ENCODE measurements around the gene GLP2R. TPM values are rescaled to one million over a fixed set of nuclear protein-coding genes. Genes with fewer than 3 reads are reported as not detected.
A peak's percentile ranks its signal among the peaks of the same experiment; 100 is the strongest.

The GLP2R gene
- total and polyA plus RNA-seq, 2 experiments from 2014 or later = not detected

- no peaks in the 10 kb centered on the region for H3F3A ChIP-seq (ENCODE audit: insufficient read depth)
- WGBS, 2 experiments (ENCODE audit: low coverage in 1 of 2, low lambda C conversion rate in 2 of 2, missing lambda C conversion rate in 2 of 2) = 17 to 20% methylated on average over 11 of the region's 11 CpGs
- H4K20me1 ChIP-seq (ENCODE audit: insufficient read depth) = no peaks in the 10 kb centered on the region
- peak overlapping the region; percentile 27; the same call in 1 of the 2 replicates for H2AFZ ChIP-seq
- H3K4me1 ChIP-seq (ENCODE audit: insufficient read depth) = peaks cover 36% of the 10 kb centered on the region
- no peak overlapping the region for H3K4me3 ChIP-seq
- no peaks in the 10 kb centered on the region for H3K36me3 ChIP-seq (ENCODE audit: low read depth)
- peak overlapping the region; percentile 59 for H3K27ac ChIP-seq
- in situ Hi-C loops (cut with MboI) = no loop called here
- no peak overlapping the region for H3K9ac ChIP-seq
- no peaks in the 10 kb centered on the region for H3K9me2 ChIP-seq (ENCODE audit: insufficient read depth)
- TF ChIP-seq EZH2 (IDR thresholded peaks at IDR 0.05; ENCODE audit: insufficient read depth, poor library complexity, severe bottlenecking) (no peak), EZH2phosphoT487 (IDR thresholded peaks at IDR 0.05; ENCODE audit: insufficient read depth, low read depth) (no peak)
- peak; percentile 86 for DNase-seq
- H3K27me3 ChIP-seq (replicated peaks; ENCODE audit: insufficient read depth) = no peaks in the 10 kb centered on the region
- H3K79me2 ChIP-seq (ENCODE audit: insufficient read depth) = no peaks in the 10 kb centered on the region
- no peaks in the 10 kb centered on the region for H3K9me3 ChIP-seq (ENCODE audit: low read depth)
- H3K4me2 ChIP-seq (ENCODE audit: unreplicated experiment) = peak overlapping the region; percentile 38
These were observed 12.1 kb downstream of the GLP2R start for GRCh38 chr17:9837551-9838471.

GRCh38 chr17:9839433-9839832 is 13.7 kb downstream of the GLP2R start:
- no peaks in the 10 kb centered on the region for H4K20me1 ChIP-seq (ENCODE audit: insufficient read depth)
- H3K4me3 ChIP-seq = no peak overlapping the region
- H3K9ac ChIP-seq = no peak overlapping the region
- WGBS, 2 experiments (ENCODE audit: low coverage in 1 of 2, low lambda C conversion rate in 2 of 2, missing lambda C conversion rate in 2 of 2) = 65 to 75% methylated on average over 4 of the region's 4 CpGs
- H3F3A ChIP-seq (ENCODE audit: insufficient read depth) = no peaks in the 10 kb centered on the region
- H3K9me2 ChIP-seq (ENCODE audit: insufficient read depth) = no peaks in the 10 kb centered on the region
- H2AFZ ChIP-seq = no peak overlapping the region
- peaks cover 36% of the 10 kb centered on the region for H3K4me1 ChIP-seq (ENCODE audit: insufficient read depth)
- no peaks in the 10 kb centered on the region for H3K79me2 ChIP-seq (ENCODE audit: insufficient read depth)
- no peaks in the 10 kb centered on the region for H3K27me3 ChIP-seq (replicated peaks; ENCODE audit: insufficient read depth)
- H3K27ac ChIP-seq = no peak overlapping the region
- peak; percentile 12 for DNase-seq
- no peaks in the 10 kb centered on the region for H3K9me3 ChIP-seq (ENCODE audit: low read depth)
- no peaks in the 10 kb centered on the region for H3K36me3 ChIP-seq (ENCODE audit: low read depth)
- in situ Hi-C loops (cut with MboI) = no loop called here
- H3K4me2 ChIP-seq (ENCODE audit: unreplicated experiment) = no peak overlapping the region
- TF ChIP-seq EZH2 (IDR thresholded peaks at IDR 0.05; ENCODE audit: insufficient read depth, poor library complexity, severe bottlenecking) = no peak
- no peak for TF ChIP-seq EZH2phosphoT487 (IDR thresholded peaks at IDR 0.05; ENCODE audit: insufficient read depth, low read depth)

GRCh38 chr17:9842057-9842758 is 16.5 kb downstream of the GLP2R start:
- Histone ChIP-seq H3K4me2 (ENCODE audit: unreplicated experiment) (peak overlapping the region; percentile 38), H3K9ac (peak overlapping the region; percentile 38; the same call in 1 of the 2 replicates), H2AFZ (peak overlapping the region; percentile 86), H3K27me3 (replicated peaks; ENCODE audit: insufficient read depth) (no peaks in the 10 kb centered on the region), H3K4me3 (no peak overlapping the region), H3K9me3 (ENCODE audit: low read depth) (no peaks in the 10 kb centered on the region), H3K36me3 (ENCODE audit: low read depth) (no peaks in the 10 kb centered on the region), H3K4me1 (ENCODE audit: insufficient read depth) (peaks cover 23% of the 10 kb centered on the region), H4K20me1 (ENCODE audit: insufficient read depth) (no peaks in the 10 kb centered on the region), H3K9me2 (ENCODE audit: insufficient read depth) (no peaks in the 10 kb centered on the region), H3K27ac (peak overlapping the region; percentile 50), H3K79me2 (ENCODE audit: insufficient read depth) (no peaks in the 10 kb centered on the region), H3F3A (ENCODE audit: insufficient read depth) (no peaks in the 10 kb centered on the region)
- peak; percentile 62 for DNase-seq
- TF ChIP-seq EZH2phosphoT487 (IDR thresholded peaks at IDR 0.05; ENCODE audit: insufficient read depth, low read depth) (no peak), EZH2 (IDR thresholded peaks at IDR 0.05; ENCODE audit: insufficient read depth, poor library complexity, severe bottlenecking) (no peak)
- in situ Hi-C loops (cut with MboI) = no loop called here
- WGBS, 2 experiments (ENCODE audit: low coverage in 1 of 2, low lambda C conversion rate in 2 of 2, missing lambda C conversion rate in 2 of 2) = 12 to 15% methylated on average over 13 to 14 of the region's 14 CpGs

GRCh38 chr17:9843152-9844010 is 17.7 kb downstream of the GLP2R start:
- H3K27ac ChIP-seq = no peak overlapping the region
- in situ Hi-C loops (cut with MboI) = no loop called here
- peak; percentile 47 for DNase-seq

More at GRCh38 chr17:9843152-9844010, 17.7 kb downstream of the GLP2R start:
- no peaks in the 10 kb centered on the region for H3F3A ChIP-seq (ENCODE audit: insufficient read depth)
- H3K4me3 ChIP-seq = no peak overlapping the region
- no peak overlapping the region for H3K9ac ChIP-seq
- no peak overlapping the region for H2AFZ ChIP-seq
- H3K4me2 ChIP-seq (ENCODE audit: unreplicated experiment) = no peak overlapping the region
- H3K79me2 ChIP-seq (ENCODE audit: insufficient read depth) = no peaks in the 10 kb centered on the region
- no peaks in the 10 kb centered on the region for H3K36me3 ChIP-seq (ENCODE audit: low read depth)
- TF ChIP-seq EZH2 (IDR thresholded peaks at IDR 0.05; ENCODE audit: insufficient read depth, poor library complexity, severe bottlenecking) (no peak), EZH2phosphoT487 (IDR thresholded peaks at IDR 0.05; ENCODE audit: insufficient read depth, low read depth) (no peak)
- no peaks in the 10 kb centered on the region for H3K9me2 ChIP-seq (ENCODE audit: insufficient read depth)
- WGBS, 2 experiments (ENCODE audit: low coverage in 1 of 2, low lambda C conversion rate in 2 of 2, missing lambda C conversion rate in 2 of 2) = 59 to 64% methylated on average over 14 of the region's 14 CpGs
- H3K9me3 ChIP-seq (ENCODE audit: low read depth) = no peaks in the 10 kb centered on the region
- no peaks in the 10 kb centered on the region for H4K20me1 ChIP-seq (ENCODE audit: insufficient read depth)
- H3K27me3 ChIP-seq (replicated peaks; ENCODE audit: insufficient read depth) = no peaks in the 10 kb centered on the region
- peaks cover 13% of the 10 kb centered on the region for H3K4me1 ChIP-seq (ENCODE audit: insufficient read depth)

Measured in GM23248 (cell line).